KBM-7 (cell line): ENCODE measurements around the gene SPAG9.
A peak's percentile ranks its signal among the peaks of the same experiment; 100 is the strongest.
"Not testable (repeated sequence)": the region's sequence is repeated elsewhere in the genome, so short reads cannot be mapped to it uniquely, and the experiment has no call there.

Experiments used
- DNase-seq: peaks from one replicate; pipeline ENCODE4 v3.0.0-alpha.2; 2015
- in situ Hi-C: fragments of 300-500 bp; cut with MboI; formaldehyde crosslinking; loops from 2 replicates; pipeline ENCODE4 v1.14.3; 2020; ENCODE audit warnings: low sequenced_read_pairs, low pct_unique_long_range_greater_than_20kb, mixed read lengths

The SPAG9 gene

DNA sequence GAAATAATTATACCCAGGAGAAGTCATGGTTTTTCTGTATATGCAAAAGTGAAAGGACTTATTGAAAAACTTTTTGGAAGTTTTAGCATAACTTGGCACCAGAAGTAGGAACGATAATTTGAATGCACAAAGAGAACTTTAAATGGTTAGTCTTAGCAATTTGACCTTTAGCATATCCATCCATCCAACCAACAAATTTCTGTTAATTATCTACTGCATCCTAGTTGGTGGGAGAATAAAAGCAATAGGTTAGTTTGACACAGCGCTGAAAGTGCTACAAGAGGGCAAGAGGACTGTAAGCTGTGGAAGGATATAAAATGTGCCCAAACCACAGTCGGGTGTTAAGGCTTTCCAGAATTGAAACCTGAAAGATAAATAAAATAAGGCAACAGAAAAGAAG, 17.6 kb downstream of the SPAG9 start:
- in situ Hi-C loops, result no loop called here
- no peak for DNase-seq

DNA sequence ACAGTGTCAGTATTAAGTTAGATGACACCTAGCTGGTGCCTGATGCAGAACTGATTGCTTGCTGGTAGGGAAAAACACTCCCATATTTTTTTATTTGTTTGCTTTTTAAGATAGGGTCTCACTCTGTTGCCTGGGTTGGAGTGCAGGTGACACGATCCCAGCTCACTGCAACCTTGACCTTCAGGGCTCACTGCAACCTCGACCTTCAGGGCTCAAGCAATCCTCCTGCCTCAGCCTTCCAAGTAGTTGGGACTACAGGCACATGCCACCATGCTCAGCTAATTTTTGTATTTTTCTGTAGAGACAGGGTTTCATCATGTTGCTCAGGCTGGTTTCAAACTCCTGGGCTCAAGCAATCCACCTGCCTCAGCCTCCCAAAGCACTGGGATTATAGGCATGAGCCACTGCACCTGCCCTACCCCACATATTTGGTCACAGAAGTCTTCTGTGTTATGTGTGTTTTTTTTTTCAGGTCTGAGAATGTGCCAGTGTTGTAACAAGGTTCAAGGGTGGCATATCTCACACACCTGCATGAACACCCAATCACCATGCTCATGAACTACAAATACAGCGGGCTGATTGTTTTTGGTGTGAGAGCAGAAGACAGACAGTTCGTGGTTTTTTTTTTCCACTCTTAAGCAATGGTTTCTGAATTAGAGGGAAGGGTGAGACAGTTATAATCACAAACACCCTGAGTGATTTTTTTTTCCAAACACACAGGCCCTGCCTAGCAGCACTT, 22.8 kb downstream of the SPAG9 start:
- in situ Hi-C loops, result no loop called here
- peak; percentile 31 for DNase-seq

- DNase-seq, result no peak
- in situ Hi-C loops, result no loop called here
These were observed 29.0 kb downstream of the SPAG9 start for GRCh38 chr17:51091635-51092034.

DNA sequence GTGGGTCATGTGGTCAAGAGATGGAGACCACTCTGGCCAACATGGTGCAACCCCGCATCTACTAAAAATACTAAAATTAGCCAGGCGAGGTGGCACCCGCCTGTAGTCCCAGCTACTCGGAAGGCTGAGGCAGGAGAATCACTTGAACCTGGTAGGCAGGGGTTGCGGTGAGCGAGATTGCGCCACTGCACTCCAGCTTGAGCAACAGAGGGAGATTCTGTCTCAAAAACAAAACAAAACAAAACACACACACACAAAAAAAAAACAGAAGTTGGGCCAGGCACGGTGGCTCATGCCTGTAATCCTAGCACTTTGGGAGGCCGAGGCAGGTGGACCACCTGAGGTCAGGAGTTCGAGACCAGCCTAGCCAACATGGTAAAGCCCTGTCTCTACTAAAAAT, 31.8 kb downstream of the SPAG9 start:
- DNase-seq, in situ Hi-C loops: not testable (repeated sequence)

DNA sequence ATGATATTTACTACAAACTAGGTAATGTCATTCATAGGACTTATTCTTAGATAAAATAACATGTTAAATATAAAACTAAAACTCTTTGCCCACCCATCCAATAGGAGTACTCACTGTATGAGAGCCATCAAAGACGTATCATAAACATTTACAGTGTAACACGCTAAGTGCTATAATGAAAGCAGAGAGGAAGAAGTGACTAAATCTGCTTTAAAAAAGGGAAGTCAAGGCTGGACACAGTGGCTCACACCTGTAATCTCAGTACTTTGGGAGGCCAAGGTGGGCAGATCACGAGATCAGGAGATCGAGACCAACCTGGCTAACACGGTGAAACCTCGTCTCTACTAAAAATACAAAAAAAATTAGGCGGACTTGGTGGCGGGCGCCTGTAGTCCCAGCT, 32.4 kb downstream of the SPAG9 start:
- no peak for DNase-seq
- in situ Hi-C loops, result no loop called here

DNA sequence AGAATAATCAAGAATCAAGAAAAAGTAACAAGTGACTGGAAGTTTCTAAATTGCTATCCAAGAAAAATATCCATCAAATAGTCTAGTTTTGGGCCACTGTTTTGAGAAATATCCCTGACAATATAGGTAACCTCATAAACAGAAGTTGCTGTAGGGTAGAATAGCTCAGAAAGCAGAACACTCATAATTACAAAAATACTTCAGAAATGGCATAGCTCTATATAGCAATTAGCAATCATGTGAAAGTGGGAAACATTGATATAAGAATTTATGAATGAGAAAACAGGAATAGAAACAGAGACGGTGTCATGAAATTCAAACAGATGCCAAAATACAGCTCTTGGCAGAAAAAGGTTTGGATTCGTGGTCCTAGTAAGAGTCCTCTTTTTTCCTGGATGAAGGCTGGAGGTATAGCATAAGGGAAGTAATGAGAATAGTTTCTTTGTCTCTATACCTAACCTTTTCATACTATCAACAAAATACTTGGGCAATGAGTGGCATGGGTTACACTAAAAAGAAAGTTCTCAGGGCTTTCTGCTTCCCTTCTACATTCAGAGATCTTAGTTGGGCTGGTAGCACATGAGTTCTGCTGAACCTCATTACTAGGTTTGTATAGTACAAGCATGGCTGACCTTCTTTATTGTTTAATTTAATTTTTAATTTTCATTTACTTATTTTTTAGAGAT, 33.5 kb downstream of the SPAG9 start:
- in situ Hi-C loops, result no loop called here
- no peak for DNase-seq

- in situ Hi-C loops, result no loop called here
- no peak for DNase-seq
These were observed 35.4 kb downstream of the SPAG9 start for GRCh38 chr17:51085150-51085805.

DNA sequence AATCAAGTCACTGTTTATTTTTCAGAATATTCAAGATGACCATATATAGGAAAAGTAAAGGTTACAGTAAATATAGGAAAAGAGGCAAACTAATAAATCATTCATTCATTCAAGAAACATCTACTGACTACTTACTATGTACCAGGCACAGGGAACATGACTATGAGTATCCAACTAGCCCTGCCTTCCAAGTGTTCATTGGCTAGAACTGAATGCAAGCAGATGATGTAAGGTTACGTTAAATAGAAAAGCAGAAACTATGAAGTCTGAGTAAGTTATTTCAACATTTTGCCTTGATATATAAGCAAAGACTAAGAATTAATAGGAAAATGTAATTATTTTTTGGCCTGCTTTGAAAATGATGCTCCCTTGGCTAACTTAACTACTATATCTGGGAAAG, 36.7 kb downstream of the SPAG9 start:
- DNase-seq, result no peak
- in situ Hi-C loops, result no loop called here

- DNase-seq, in situ Hi-C loops: not testable (repeated sequence)
These were observed 37.3 kb downstream of the SPAG9 start for GRCh38 chr17:51083364-51083763.

DNA sequence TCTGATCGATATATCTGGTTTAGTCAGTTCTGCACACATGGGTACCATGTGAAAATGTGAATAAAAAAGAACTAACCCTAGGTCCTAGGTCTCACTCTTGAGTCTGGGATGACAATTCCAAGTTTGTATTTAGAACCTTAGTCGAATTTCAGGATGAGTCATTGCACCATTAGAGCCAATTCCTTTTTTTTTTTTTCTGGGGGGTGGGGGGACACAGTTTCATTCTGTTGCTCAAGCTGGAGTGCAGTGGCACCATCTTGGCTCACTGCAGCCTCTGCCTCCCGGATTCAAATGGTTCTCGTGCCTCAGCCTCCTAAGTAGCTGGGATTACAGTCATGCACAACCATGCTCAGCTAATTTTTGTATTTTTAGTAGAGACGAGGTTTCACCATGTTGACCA, 41.6 kb downstream of the SPAG9 start:
- no peak for DNase-seq
- in situ Hi-C loops, result no loop called here

- in situ Hi-C loops, result no loop called here
- no peak for DNase-seq
These were observed 42.6 kb downstream of the SPAG9 start for GRCh38 chr17:51078009-51078592.

- no peak for DNase-seq
- in situ Hi-C loops, result no loop called here
These were observed 43.8 kb downstream of the SPAG9 start for GRCh38 chr17:51076821-51077220.

GRCh38 chr17:51071556-51071955, 49.1 kb downstream of the SPAG9 start:
- DNase-seq, result no peak
- in situ Hi-C loops, result no loop called here

DNA sequence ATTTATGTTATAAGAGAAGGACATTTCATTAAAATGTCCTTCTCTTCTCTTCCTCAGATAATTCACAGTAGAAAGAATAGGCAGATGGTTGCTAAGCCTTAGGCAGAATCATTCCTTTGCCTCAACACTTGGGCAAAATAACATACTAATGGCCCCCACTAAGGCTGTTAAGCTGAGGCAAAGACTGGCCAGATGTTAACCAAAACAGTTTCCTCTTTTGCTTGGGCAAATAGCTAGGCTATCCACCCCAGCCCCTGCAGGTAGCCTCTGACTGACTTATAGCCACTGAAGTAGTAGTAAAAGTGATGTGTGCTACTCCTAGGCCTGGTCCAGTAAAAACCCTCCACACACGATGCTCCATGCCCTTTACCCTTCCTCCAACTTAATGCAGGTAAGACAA, 55.2 kb downstream of the SPAG9 start:
- DNase-seq, result peak; percentile 33
- in situ Hi-C loops, result no loop called here

- peak; percentile 57 for DNase-seq
- in situ Hi-C loops, result no loop called here
These were observed 56.5 kb downstream of the SPAG9 start for GRCh38 chr17:51064061-51064735.

GRCh38 chr17:51060396-51060795, 60.3 kb downstream of the SPAG9 start:
- in situ Hi-C loops, result no loop called here
- DNase-seq, result no peak

DNA sequence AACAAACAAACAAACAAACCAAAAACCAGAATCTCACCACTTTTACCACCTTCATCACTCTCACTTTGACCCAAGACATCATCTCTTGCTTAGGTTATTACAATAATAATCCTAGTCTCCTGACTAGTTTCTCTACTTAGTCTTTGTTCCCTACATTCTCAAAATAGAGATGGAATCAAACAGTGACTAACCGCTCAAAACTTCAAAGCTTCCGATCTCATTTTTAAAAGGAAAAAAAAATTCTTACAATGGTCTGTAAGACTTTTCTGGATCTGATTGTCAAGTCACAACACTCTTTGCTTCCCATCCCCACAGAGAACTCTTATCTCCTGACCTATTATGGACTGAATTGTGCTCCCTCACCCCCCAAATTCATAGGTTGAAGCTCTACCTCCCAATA, 60.9 kb downstream of the SPAG9 start:
- in situ Hi-C loops, result no loop called here
- DNase-seq, result no peak

- in situ Hi-C loops, result no loop called here
These were observed 63.1 kb downstream of the SPAG9 start for GRCh38 chr17:51057534-51057933.

GRCh38 chr17:51056813-51057510, 63.7 kb downstream of the SPAG9 start:
- peak; percentile 69 for DNase-seq
- in situ Hi-C loops, result no loop called here

More at GRCh38 chr17:51057534-51057933, 63.1 kb downstream of the SPAG9 start:
- DNase-seq, result no peak
